IPS-11a (cell line): ENCODE measurements around the gene NR1D2.

ENCODE experiments used
- H3K4me3 ChIP-seq: one replicate; pipeline ENCODE4 v1.5.1; 2013; ENCODE audit warnings: low read depth, low read length, control low read depth

NR1D2 gene

GRCh38 chr3:23928524-23928923, 16.6 kb upstream of the NR1D2 start:
- H3K4me3 ChIP-seq: no peak overlapping the region

GRCh38 chr3:23931597-23931996, 13.5 kb upstream of the NR1D2 start:
- no peak overlapping the region for H3K4me3 ChIP-seq

GRCh38 chr3:23932571-23932970, 12.5 kb upstream of the NR1D2 start:
- H3K4me3 ChIP-seq: no peak overlapping the region

DNA sequence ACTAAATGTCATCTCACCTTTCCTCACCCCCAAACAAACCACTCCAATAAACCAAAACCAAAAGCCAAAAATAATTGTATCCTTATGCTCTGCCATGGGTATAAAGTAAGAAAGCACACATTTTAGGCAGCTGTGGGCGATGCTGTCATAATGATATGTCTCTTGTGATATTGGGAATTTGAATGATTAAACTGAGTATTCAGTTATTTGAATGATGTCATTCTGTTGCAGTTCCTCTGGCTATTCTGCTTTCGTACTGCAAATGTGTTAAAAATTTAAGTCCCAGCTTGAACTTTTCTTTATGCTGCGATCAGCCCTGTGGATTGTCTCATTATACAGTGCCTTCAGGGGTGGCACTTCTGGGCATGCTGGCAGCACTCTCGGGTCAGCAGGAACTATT, 10.8 kb upstream of the NR1D2 start:
- no peak overlapping the region for H3K4me3 ChIP-seq

DNA sequence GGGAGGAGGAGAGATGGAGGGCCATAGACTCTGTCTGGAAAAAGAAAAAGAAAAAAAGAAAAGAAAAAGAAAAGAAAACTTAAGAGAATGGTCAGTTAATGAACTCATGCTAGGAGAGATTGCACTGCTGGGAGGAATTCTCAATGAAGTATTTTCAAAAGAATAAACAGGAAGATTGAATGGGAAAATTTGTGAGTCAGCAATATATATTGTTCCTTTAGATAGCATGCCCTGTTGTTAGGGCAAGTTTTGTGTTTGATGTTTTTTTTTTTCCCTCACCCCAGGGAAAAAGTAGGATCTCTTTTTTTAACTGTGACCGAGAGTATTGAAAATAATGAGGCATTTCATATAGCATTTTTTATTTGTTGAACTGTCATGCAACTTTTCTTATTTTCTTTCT, 7.8 kb upstream of the NR1D2 start:
- no peak overlapping the region for H3K4me3 ChIP-seq

GRCh38 chr3:23938688-23939087, 6.4 kb upstream of the NR1D2 start:
- no peak overlapping the region for H3K4me3 ChIP-seq

DNA sequence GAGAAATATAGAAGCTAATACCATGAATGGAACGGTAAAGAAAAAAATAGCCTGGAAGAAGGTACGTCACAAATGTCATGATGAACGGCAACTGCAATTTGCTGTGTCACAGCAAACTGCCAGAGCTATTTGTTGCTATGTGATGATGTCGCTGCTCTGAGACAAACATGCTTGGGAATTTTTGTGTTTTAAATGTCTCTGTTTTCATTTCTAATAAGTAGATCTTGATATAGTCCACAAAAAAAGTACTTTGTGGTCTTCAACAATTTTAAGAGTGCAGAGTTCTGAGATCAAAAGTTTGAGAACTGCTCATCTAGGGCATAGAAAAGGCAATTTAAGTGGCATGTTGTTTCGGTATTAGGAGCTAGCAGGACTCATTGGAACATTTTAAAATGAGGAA, 4.3 kb upstream of the NR1D2 start:
- no peak overlapping the region for H3K4me3 ChIP-seq

DNA sequence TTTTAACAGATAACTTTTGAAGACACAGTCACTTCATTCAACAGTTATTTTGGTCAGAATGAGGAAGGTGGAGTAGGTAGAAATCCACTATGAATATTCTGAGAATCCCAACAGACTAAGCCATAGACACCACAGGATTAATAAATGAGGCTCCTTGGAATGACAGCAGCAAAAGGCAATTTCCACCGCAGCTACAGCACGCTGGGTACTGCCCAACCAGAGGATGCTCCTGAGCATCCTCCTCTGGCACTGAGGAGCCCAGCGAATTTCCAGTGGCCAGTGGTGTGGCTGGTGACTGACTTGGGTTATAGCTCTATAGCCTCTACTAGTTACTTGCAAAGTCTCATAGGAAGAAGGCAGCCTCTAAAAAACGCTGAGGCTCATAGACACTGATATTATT, 3.6 kb upstream of the NR1D2 start:
- H3K4me3 ChIP-seq: no peak overlapping the region

- no peak overlapping the region for H3K4me3 ChIP-seq
Observed at GRCh38 chr3:23942546-23942945, 2.5 kb upstream of the NR1D2 start.

GRCh38 chr3:23944007-23944783, 891 bp upstream of the NR1D2 start:
- H3K4me3 ChIP-seq: peak overlapping the region; percentile 55

DNA sequence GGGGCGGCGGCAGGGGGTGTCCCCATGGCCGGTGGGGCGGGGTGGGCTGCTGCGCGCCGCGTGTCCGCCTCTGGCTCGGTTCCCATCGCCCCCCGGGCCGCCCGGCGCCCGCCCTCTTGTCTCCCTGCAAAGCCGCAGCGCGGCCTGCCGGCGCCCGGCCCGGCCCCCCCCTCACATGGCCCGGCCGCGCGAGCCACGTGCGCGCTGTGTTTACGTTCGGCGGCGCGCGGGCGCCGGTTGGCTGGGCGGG, 502 bp downstream of the NR1D2 start:
- peak overlapping the region; percentile 31 for H3K4me3 ChIP-seq

DNA sequence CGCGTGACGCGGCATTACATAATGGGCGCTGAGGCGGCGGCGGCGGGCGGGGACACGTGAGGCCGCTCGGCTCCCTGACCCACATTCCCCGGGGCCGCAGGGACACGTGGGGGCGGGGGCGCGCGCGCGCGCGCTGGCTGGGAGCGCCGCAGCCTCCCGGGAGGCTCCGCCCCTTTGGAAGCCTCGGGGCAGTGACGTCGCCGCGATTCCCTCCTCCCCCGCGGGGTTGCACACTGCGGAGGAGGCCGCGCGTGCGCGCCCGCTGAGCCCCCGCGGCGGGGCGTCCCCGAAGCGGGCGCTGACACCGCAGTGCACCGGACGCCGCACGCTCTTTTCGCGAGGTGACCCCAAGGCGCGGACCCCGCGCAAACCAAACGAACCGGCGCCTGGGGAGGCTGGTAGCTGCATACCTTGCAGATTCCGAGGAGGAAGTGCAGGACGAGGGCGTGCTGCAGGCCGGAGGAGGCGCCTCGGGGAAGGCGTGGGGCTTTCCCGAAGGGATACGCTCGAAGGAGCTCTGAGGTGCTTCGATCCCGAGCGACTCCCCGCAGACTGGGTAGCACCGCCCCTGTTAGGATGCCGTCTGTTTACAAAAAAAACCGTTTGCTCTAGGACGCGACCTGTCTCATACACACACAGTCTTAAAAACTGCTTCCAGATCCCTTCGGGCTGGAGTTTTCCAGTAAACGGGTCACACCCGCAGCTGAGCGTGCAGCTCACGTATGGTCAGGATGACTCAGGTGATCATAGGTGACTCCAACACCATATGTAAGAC, 1.0 kb downstream of the NR1D2 start:
- H3K4me3 ChIP-seq: peak overlapping the region; percentile 74

GRCh38 chr3:23948761-23949160, 3.7 kb downstream of the NR1D2 start:
- H3K4me3 ChIP-seq: no peak overlapping the region

- no peak overlapping the region for H3K4me3 ChIP-seq
Observed at GRCh38 chr3:23949784-23950183, 4.7 kb downstream of the NR1D2 start.

DNA sequence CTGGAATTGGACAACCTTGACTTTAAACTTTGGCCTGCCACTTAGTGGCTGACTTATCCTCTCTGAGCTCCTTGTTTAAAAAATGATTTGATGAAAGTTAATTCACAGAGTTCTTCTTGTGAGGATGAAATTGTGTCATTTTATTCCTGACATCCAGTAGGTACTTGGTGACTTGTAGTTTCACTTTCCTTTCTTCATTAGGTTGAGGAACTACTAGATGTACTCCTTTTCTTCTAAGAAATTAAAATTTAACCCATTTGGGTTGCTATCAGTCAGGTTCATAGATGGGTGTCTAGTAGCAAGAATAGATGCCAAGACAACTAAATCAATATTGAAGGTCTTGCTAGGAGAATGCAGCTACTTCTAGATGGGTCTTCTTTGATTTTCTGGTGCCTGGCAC, 5.2 kb downstream of the NR1D2 start:
- no peak overlapping the region for H3K4me3 ChIP-seq

DNA sequence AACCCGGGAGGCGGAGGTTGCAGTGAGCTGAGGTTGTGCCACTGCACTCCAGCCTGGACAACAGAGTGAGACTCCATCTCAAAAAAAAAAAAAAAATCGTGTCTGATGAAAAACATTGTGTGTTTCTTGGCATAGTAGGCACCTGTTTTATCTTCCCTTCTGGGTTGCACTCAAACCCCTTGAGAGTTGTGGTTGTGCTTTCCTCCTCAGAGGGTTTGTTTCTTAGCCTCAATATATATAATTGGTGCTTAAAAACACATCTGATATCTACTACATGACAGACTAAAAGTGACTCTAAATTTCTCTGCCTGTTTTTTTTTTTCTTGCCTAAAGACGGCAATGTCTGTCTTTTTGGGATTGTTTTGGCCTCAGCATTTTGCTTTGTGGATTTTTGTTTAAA, 7.6 kb downstream of the NR1D2 start:
- H3K4me3 ChIP-seq: no peak overlapping the region

GRCh38 chr3:23953523-23953922, 8.4 kb downstream of the NR1D2 start:
- no peak overlapping the region for H3K4me3 ChIP-seq

GRCh38 chr3:23954144-23954543, 9.1 kb downstream of the NR1D2 start:
- no peak overlapping the region for H3K4me3 ChIP-seq

DNA sequence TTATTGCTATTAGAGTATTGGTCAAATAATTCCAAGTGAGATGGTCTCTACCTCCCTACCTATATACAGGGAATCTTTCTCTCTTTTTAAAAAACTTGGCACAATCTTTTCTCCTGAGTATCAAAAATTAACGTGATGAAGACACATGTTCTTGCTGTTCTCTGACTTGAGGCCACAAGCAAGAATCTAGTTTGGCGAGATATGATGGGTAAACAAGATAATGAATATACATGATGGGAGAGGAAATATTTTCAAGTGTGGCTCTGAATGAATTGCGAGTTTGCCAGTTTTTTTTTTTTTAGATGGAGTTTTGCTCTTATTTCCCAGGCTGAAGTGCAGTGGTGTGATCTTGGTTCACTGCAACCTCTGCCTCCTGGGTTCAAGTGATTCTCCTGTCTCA, 11.6 kb downstream of the NR1D2 start:
- H3K4me3 ChIP-seq: no peak overlapping the region

GRCh38 chr3:23959135-23959900, 14.2 kb downstream of the NR1D2 start:
- no peak overlapping the region for H3K4me3 ChIP-seq

- H3K4me3 ChIP-seq: no peak overlapping the region
Observed at GRCh38 chr3:23960649-23961048, 15.6 kb downstream of the NR1D2 start.

GRCh38 chr3:23961066-23961465, 16.0 kb downstream of the NR1D2 start:
- no peak overlapping the region for H3K4me3 ChIP-seq
